GM18867 (cell line): ENCODE measurements around the gene ENTPD6.

Experiments used
- ATAC-seq: cut with Tn5 transposase; IDR thresholded peaks from one replicate; pipeline ENCODE4 v1.9.1; 2021; ENCODE audit warnings: mild to moderate bottlenecking, moderate library complexity; ENCODE audit not compliant: unreplicated experiment

ENTPD6 gene

DNA sequence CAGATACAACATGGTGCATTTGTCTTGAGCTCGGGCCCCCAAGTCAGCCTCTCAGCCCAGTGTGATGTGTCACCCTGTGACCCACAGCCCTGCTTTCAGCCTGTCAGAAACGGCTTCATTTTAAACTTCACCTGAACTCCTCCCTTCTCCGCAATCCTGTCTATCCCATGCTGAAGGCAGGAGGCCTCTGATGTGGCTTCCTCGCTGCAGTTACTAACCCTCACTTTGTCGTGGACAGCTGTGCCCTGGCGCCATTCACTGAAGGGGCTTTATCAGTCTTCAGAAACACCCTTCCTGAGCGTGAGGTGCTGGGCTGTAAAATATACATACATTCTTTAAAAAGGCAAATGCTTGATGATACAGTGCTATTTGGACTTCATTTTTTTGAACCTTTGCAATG, 7.9 kb upstream of the ENTPD6 start:
- no peak for ATAC-seq

GRCh38 chr20:25188218-25188617, 7.3 kb upstream of the ENTPD6 start:
- ATAC-seq = no peak

GRCh38 chr20:25191051-25191450, 4.5 kb upstream of the ENTPD6 start:
- no peak for ATAC-seq

- no peak for ATAC-seq
Measured at GRCh38 chr20:25191689-25192088, 3.8 kb upstream of the ENTPD6 start.

DNA sequence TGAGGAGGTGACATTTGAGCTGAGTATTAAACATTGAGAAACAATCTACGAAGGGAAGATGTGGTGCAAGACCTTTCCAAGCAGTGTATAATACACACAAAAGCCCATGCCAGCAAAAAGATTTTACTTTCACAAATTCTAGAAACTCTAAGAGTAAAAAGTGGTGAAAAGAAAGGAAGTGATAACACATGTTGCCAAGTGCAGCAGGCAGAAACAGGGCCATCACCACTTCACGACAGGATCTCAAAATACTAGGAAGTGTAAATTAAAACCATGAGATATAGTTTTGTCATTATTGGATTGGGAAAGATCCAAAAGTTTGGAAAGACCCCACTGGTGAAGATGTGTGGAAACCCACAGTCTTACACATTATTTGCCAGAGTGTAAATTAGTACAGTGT, 1.7 kb upstream of the ENTPD6 start:
- no peak for ATAC-seq

GRCh38 chr20:25194333-25194972, 1.1 kb upstream of the ENTPD6 start:
- ATAC-seq = no peak

DNA sequence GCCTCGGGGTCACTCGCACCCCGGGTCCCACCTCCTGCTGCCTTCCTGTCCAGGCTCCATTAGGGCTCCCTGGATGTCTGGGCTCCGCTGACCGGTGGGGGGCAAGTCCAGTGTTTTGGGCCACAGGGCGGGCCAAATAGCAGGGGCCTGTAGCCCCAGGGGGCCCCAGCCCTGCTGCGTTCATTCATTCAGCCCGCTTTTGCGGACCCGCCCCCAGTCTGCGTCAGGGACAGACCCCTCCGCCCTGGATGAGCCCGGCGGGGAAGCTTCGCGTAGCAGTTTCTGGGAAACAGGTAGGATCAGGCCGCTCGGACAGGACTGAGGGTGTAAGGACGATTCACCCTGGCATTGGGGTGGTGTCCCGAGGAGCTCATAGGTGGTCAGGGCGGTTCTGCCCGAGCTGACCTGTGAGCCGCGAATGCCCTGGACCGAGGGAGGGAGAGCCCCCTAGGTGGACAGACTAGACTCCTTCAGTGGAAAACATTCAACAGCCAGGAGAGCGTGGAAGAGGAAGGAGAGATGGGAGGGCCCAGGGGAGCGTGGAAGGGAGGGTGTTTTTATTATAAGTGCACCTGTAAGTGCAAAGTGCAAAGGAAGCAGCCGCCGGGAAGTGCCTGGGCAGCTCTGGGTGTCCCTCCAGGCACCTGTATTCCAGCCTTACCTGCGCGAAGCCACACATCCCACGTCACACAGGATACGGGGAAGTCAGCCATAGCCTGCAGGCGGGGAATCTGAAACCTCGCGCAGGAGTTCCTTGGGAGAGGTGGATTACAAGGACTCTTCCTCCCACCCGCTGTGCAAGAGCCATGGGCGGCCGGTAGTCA, 662 bp downstream of the ENTPD6 start:
- ATAC-seq = peak; percentile 28

DNA sequence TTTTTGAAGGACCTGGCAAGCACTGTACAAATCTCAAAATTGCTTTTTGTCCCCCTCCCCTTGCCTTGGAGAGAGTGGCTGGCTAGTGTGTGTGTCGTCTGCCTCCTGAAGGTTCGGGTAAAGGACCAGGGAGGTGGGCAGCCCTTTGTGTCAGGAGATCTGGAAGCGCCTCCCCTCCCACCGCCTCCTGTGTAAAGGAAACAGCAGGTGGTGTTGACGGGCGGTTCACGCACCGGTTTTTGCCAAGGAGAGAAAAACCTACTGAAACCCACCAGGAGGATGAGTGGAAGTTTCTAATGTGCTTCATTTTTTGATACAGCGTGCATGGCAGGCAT, 1.2 kb downstream of the ENTPD6 start:
- ATAC-seq = no peak

DNA sequence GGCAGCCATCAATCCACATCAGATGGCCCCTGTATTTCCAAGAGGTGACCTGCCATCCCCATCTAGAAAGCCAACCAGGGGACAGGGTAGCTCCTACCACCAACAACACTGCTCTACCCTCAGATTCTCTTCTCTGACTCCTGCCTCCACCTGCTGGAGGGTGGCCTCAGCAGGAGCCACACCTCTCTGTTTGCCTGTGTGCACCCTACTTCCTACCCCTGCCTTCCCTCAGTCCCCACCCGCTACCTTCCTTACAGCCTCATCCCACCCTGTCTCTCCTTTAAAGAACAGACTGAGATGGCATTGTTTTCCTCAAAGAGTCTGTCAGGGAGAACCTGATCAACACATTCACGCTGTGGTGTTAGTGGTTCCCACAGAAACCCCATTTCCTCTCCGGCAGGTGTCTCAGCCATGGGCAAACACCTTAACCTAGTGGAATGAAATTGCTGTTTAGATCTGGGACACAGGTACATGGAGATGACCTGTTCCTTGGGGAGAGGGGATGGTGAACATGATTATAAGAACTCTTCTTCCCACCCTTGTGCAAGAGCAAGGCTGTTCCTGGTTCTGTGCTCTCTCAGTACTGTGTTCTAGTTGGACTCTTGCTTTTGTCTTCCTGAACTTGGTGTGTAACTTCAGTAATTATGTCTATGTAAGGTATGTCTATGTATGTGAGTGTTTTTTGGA, 1.8 kb downstream of the ENTPD6 start:
- no peak for ATAC-seq

DNA sequence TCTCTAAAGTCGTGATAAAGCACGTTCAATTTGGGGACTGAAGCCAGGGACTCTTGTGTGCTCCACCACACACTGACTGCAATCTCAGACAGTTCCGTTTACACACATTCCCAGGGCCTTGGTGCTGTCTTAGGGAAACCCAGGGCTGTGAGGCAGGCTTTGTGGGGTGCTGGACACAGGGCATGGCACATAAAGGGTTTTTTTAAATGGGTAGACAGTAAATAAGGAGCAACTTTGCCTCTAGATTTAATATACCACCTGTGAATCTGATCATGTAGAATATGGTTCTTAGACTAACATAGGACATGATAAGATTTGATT, 2.3 kb downstream of the ENTPD6 start:
- ATAC-seq = no peak

GRCh38 chr20:25198663-25199383, 3.3 kb downstream of the ENTPD6 start:
- ATAC-seq = no peak

GRCh38 chr20:25199473-25200260, 4.2 kb downstream of the ENTPD6 start:
- no peak for ATAC-seq

GRCh38 chr20:25203089-25203488, 7.6 kb downstream of the ENTPD6 start:
- no peak for ATAC-seq

DNA sequence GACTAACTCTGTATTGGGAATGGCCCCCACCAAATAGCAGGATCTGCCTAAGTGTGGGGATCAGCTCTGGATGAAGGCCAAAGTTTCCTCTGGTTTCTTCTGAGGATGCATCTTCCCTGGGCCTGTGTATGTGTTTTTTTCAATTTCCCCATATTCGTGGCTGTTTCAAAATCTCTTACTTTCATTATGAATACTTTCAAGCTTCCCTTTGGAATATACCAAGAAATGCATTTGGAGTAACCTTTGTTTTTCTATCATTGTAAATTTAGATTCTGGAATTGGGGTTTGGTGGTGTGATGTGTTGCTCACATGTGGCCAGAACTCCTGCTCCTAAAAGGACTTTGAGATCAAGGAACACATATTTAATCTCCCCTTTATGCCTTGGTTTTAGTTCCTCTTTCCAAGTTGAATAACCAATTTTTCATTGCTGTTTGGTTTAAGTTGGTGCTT, 8.4 kb downstream of the ENTPD6 start:
- no peak for ATAC-seq

DNA sequence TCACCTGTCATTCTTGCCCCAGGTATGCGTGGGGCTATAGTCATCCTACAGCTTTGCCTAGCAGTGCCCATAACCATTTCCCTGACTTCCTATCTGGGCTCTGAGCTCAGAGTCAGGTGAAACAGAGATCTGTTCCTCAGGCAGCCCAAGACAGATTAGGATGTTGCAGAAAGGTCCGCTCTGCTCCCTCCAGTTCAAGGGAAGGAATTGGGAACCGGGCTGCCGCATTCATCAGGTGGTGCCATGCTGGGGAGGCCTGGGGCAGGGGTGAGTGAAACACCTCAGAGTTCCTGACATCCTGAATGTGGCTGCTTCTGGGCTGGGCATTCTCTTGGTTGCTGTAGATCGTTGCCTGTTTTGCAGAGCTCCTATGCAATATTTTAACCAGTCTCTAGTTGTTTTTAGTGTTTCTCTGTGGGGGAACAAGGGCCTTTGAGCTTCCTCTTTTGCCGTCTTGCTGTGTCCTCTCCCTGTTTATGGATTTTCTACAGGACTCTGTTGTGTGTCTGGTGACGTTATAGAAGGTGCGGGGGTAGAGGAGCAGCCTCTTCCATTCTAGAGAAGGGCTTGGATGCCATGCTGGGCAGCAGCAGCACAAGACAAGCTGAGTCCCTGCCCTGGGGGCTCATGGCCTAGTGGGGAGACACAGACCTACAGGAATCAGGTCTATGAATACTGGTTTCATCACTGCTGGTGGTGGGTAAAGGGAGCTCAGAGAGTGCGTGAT, 9.2 kb downstream of the ENTPD6 start:
- ATAC-seq = no peak

DNA sequence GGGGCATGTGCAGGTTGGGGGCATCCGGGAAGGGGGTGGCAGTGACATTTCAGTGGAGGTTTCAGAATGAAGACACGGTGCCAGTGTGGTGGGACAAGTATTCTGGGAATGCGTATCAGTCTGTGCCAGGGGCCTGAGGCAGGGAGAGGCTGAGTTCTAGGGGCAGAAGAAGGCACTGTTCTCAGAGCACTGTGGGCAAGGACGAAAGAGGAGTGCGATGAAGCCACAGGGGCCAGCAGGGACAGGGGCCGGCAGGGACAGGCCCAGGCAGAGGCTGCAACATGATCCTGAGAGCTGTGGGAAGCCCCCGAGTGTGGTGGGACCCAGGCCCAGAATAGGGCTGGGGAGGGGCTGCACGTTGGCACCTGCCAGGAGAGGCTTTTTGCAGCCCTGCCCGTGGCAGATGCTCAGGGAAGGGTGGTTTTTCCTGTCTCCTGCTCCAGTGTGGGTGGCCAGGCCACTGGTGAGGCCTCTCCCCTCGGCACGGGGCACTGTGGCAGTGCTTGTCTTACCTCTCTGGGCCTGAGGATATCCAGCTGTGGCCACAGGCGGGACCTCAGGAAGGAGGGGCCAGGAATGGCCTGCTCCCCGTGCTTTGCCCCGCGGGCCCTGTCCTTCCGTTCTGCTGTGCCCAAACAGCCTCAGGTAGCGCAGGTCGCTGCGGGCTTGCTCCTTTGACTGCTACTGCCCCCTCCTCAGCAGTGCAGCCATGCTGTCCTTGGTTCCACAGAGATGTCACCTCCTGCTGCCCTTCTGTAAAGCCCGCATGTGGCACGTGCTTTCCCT, 10.0 kb downstream of the ENTPD6 start:
- no peak for ATAC-seq

GRCh38 chr20:25206063-25206403, 10.5 kb downstream of the ENTPD6 start:
- ATAC-seq = no peak

- ATAC-seq = no peak
Measured at GRCh38 chr20:25206548-25206947, 11.0 kb downstream of the ENTPD6 start.

GRCh38 chr20:25207149-25207959, 11.8 kb downstream of the ENTPD6 start:
- ATAC-seq = no peak
